ENCODE results near the gene OSBPL10. TPM values are rescaled to one million over a fixed set of nuclear protein-coding genes. Genes with fewer than 3 reads are reported as not detected.

Gene OSBPL10
- total RNA-seq, 4 donors from 2014 or later = 18.6 to 33.6 (median 28.8) TPM

- no peaks in the 10 kb centered on the region for H3K36me3 ChIP-seq
- H3K27me3 ChIP-seq = no peaks in the 10 kb centered on the region
- no peak overlapping the region for H3K4me3 ChIP-seq (replicated peaks in 1 of 3)
- H3K9me3 ChIP-seq = no peaks in the 10 kb centered on the region
- intact Hi-C loops (cut with DNase I) = loop anchor here (5.0 to 10.0 kb wide), 2 partner anchors 154 to 212 kb away; no protein-coding TSS in a partner anchor
- no peak for DNase-seq
- TF ChIP-seq POLR2A (IDR thresholded peaks at IDR 0.05) (no peak), CTCF (IDR thresholded peaks at IDR 0.05) (no peak)
- no peak overlapping the region for H3K27ac ChIP-seq
- peaks cover 9 to 25% of the 10 kb centered on the region in 2 donors for H3K4me1 ChIP-seq
Measured at GRCh38 chr3:31766669-31767068, 214.4 kb downstream of the OSBPL10 start.

- H3K4me1 ChIP-seq = peaks cover 9 to 27% of the 10 kb centered on the region in 2 donors
- TF ChIP-seq CTCF (IDR thresholded peaks at IDR 0.05) = no peak
- no peak for TF ChIP-seq POLR2A (IDR thresholded peaks at IDR 0.05)
- H3K36me3 ChIP-seq = no peaks in the 10 kb centered on the region
- H3K9me3 ChIP-seq = no peaks in the 10 kb centered on the region
- no peaks in the 10 kb centered on the region for H3K27me3 ChIP-seq
- 67% methylated on average over 4 of the region's 4 CpGs for WGBS, 2 donors
- H3K4me3 ChIP-seq (replicated peaks in 1 of 3) = no peak overlapping the region
- H3K27ac ChIP-seq = no peak overlapping the region
- DNase-seq = no peak
- intact Hi-C loops (cut with DNase I) = loop anchor here (5.0 to 10.0 kb wide), 2 partner anchors 154 to 211 kb away; no protein-coding TSS in a partner anchor
Measured at GRCh38 chr3:31765871-31766270, 215.2 kb downstream of the OSBPL10 start.

GRCh38 chr3:31763731-31764130, 217.3 kb downstream of the OSBPL10 start:
- Histone ChIP-seq H3K9me3 (no peaks in the 10 kb centered on the region), H3K36me3 (no peaks in the 10 kb centered on the region), H3K27ac (peak overlapping the region; percentile 47 to 78 (median 74)), H3K4me1 (peaks cover 9 to 27% of the 10 kb centered on the region in 2 donors), H3K27me3 (no peaks in the 10 kb centered on the region), H3K4me3 (replicated peaks in 1 of 3) (no peak overlapping the region)
- intact Hi-C loops (cut with DNase I) = loop anchor here (10.0 kb wide), 1 partner anchor 209 kb away; no protein-coding TSS in a partner anchor
- no peak for DNase-seq
- TF ChIP-seq CTCF (IDR thresholded peaks at IDR 0.05) = no peak
- TF ChIP-seq POLR2A (IDR thresholded peaks at IDR 0.05) = no peak
- 75 to 82% methylated on average over 3 of the region's 3 CpGs for WGBS, 2 donors

GRCh38 chr3:31762888-31763351, 218.1 kb downstream of the OSBPL10 start:
- intact Hi-C loops (cut with DNase I) = loop anchor here (10.0 kb wide), 1 partner anchor 208 kb away; no protein-coding TSS in a partner anchor
- H3K4me1 ChIP-seq = peaks cover 9 to 27% of the 10 kb centered on the region in 2 donors

More at GRCh38 chr3:31762888-31763351, 218.1 kb downstream of the OSBPL10 start:
- Histone ChIP-seq H3K36me3 (no peaks in the 10 kb centered on the region), H3K27ac (peak overlapping the region; percentile 47 to 78 (median 74)), H3K4me3 (replicated peaks in 1 of 3) (no peak overlapping the region), H3K27me3 (no peaks in the 10 kb centered on the region), H3K9me3 (no peaks in the 10 kb centered on the region)
- WGBS, 2 donors = 35 to 57% methylated on average over 5 of the region's 5 CpGs
- DNase-seq = peak; percentile 71 to 74
- no peak for TF ChIP-seq POLR2A (IDR thresholded peaks at IDR 0.05)
- TF ChIP-seq CTCF (IDR thresholded peaks at IDR 0.05) = no peak
